ENCODE measurements around the gene SEMA5B.

The SEMA5B gene

DNA sequence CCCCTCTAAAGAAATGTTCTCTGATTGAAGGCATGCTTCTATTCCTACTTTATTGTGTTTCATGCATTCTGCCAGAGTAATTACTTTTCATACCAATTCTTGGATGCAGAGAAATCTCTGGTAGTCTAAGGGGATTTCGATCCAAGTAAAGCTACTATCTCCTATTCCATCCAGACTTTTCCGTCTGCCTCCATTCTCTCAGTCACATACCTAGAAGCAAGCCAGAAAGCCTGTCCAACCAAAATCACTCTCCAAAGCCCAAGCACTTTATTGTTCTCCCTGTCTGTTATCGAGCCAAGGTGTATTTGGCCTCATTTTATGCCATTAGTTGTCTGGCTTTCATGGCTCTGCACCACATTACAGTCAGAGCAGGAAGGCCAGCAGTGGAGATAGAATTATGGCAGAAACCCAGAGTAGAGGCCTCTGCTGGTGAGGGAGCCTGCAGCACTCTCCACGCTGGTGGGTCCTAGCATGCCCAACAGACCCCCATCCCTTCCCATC is 136.8 kb downstream of the SEMA5B start:
- DNase-seq: no peak

DNA sequence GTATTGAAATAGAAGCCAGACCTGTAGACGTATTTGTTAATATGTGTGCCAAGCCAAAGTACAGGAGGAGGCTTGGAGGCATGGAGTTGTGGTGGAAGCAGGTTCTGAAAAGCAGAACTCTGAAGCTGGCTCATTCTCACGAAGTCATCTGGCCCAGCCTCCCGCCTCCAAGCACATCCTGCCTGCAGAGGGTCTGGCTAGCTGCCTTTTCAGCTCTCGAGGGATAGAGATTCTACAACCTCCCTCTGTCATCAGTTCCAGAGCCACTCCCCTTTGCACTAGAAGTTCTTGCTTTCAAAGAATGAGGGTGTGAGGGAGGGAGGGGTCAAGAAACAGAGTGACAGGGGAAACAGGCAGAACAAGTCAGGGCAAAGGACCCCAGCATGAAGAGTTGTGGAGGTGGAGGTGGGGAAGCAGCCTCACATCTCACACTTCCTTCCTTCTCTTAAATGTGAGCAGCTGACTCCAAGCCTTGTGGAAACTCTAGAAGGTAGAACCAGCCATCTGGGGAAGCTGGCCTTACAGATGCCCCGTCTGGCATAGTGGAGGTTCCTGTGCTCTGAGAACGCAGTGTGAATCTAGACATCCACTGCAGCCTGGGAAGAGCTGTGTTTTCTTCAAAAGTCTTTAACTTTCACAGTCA is 137.4 kb downstream of the SEMA5B start:
- no peak for DNase-seq

DNA sequence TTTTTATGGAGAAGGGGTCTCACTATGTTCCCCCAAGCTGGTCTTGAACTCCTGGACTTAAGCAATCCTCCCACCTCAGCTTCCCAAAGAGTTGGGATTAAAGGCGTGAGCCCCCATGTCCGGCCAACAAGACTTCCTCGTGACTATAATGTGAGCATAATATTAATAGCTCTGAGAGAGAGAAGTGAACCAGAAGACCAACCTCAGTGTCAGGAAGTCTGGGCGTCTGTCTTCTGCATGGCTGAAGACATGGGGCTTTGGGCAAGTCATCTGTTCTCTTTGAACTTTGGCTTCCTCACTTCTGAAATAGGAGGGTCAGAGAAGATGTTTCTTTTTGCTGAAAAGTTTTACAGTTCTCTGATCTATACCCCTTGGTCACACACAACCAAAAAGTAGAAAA is 140.6 kb downstream of the SEMA5B start:
- DNase-seq: no peak

DNA sequence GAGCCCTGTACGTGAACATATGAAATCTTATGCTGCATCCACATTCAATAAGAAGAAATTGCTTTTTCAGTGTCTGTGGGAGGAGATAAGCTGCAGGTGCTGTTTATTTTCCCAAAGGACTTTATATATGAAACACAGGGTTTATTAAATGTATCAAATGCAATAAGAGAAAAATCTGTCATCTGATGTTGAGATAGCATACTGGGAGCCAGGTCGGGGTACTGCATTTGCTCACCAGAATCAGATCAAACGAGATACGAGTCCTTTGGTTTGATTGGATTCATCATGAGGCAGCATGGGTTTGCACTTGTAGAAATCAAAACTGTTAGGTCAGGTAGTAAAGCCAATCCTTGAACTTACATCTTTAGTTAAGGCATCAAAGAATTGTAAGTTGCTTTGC is 141.3 kb downstream of the SEMA5B start:
- DNase-seq: no peak

DNA sequence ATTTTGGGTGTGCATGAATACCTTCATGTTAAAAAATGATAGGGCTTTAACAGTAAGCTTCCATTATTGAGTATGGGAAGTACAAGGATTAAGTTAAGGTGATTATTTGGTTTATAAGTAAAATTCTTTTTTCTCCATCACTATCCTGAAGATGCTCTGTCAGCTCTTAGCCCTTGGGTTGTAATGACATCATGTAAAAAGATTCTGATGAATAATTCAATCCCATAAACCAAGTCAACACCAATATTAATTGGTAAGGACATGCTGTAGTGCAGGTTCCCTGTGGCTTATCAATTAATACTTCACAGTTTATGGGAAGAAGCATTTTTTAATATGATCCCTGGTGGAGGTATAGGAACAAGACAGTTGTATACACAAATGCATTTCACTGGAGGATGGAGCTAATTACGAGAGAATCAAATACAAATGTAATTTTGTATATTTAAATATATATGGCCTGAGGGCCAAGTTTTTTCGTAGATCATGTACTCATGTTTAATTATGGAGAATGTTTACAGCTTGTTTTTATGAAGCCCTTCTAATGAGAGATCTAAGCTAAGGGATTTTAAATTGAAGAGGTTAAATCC is 145.1 kb downstream of the SEMA5B start:
- no peak for DNase-seq

DNA sequence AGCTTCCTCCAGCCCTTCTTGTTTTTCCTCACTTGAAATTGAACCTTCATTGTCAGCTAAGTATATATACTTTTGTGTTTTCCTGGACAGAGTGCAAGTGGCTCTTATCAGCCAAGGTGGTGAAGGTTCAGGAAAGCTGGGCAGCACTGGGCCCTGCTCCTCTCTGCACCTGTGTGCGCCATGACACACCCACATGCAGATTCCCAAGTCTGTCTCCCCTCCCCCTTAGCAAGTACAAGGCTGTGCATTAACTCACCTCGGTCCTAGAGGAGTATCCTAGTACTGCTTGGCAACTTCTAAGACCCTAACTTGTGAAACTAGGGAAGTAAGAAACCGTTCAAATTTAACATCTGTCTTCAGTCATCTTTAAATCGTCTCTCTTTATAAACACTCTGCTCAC is 146.9 kb downstream of the SEMA5B start:
- no peak for DNase-seq

DNA sequence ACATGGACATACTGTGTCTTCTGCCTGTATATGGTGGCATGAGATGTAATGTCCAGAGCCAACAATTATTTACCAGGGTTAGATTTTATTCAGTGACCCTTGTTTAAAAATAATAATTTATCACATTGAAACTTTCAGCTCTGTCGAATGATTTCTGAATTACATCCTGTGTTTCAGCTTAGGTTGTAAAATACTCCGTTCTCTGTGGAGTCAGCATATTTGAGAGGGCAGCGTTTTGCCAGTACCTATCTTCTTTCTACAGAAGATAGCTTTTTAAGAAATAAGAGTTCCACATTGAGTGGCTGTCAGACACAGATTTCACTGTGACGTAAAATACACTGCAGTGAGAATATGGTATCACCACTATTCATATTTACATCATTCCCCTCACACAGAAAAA is 147.4 kb downstream of the SEMA5B start:
- DNase-seq: no peak

DNA sequence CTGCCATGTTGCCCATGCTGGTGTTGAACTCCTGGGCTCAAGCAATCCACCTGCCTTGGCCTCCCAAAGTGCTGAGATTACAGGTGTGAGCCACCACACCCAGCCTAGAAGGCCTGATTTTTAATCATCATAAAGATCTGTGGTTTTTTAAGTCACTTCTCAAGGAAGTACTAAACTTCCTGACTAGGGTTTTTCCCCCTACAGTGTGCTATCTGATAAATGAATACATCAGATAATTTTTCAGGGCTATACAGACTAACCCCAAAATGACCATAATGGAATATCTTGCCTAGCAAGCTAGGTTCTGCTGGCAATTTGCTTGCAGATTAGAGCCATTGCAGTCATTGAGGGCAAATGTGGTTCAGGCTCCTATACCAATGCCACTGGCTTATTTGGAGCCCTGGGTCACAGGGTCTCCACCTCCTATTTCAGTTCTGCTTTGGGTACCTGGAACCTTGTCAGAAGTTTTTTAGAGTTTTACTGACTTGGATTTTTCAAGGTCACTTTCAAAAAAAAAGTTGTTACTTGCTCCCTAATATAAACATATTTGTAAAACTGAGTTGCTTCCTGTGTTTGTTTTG is 151.9 kb downstream of the SEMA5B start:
- DNase-seq: no peak

DNA sequence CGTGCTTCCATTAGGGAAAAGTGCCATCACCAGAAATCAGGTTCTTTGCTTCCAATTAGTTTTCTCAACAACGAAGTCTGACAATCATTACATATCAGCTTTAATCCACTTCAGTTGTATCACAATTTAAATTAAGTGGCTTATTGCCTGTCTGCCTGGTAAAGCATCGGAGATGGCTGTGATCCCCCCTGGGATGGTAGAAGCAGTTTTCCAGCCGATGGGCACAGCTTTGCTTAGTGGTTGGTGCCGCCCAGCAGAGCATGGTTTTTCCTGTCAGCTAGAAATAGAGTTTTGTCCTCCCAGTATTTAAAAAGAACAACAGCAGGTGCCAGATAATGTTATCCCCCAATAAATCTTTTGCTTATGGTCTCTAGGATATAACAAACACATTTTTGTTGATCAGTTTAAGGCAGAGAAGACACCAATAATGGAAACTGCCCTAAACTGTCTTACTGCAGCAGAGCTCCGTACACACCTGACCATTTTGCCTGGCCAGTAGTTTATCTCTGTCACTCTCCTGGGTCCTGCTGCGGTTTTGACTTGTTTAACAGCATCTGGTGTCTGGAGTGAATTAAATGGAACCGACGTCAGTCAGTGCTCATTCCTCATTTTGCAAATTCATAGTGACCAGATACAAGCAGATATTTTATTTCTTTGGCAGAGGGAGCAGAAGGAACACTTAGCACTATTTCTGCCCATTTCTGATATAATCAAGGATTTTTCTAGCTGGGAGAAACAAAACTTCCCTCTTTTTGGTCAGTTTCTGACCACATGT is 153.6 kb downstream of the SEMA5B start:
- DNase-seq: no peak

DNA sequence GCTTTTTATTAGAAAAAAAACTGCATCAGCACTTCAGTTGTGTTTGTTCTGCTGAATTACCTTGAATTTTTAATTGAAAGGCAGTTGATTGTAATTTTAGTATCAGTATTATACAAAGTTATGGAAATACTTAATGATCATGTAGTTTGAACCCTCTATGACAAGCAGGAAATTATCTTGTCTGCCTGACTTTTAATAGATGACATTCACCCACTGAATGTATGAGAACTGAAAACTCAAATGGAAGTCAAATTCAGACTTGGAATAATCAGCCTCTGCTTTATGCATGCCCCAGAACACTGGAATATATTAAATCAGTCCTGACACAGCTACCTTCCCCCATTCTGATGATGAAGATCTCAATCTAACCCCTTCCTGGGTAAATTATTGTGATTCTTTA is 159.2 kb downstream of the SEMA5B start:
- DNase-seq: no peak

DNA sequence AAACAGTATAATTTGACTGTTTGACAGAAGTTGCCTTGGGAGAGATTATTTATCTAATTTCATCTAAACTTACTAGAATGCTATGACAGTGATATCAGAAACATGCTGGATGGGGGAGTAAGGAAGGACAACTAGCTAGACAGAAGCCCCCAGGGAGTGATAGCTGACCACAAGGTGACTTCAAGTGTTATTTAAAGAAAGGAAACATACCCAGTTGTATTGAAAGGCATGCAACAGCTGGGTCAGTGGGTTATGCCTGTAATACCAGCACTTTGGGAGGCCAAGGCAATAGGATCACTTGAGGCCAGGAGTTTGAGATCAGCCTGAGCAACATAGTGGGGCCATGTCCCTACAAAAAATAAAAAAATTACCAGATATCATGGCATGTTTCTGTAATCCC is 163.1 kb downstream of the SEMA5B start:
- DNase-seq: no peak

DNA sequence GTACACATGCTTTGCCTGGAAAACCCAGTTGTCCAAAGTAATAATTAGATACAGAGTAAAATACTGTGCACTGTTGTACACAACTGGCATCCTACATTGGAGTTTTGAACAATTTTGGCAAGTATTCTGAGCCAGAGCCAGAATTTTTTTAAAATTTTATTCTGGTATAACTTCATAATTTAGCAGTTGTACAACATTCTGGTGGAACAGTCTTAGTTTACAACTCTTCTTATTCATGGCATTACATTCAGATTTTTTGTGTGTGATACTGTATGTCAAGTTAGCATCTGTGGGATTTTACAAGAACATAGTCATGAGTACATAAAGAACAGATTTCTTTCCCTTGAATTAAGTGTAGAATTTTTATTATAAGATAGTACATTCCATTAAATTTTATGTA is 165.2 kb downstream of the SEMA5B start:
- DNase-seq: no peak
